Tibial nerve (tissue), 4 donors: ENCODE results near the gene GABRG3.

Source experiments
- EP300 ChIP-seq, 2 donors: sonication (generic); formaldehyde crosslinking; IDR thresholded peaks; one replicate each; pipeline ENCODE4 v1.6.1; 2017; ENCODE audit warnings: antibody characterized with exemption in 2 of 2, mild to moderate bottlenecking in 1 of 2
- POLR2A ChIP-seq, 2 donors: fragments of 450-650 bp; IDR thresholded peaks; one replicate each; pipeline ENCODE4 v1.6.1; 2017; ENCODE audit warnings: antibody characterized with exemption in 2 of 2, mild to moderate bottlenecking in 2 of 2, moderate library complexity in 2 of 2
- TF ChIP-seq, protein P1 (sequence below), 5 experiments: fragments of 200-600 bp in 3 of 5; fragments of 450-650 bp in 2 of 5; sonication (generic) in 3 of 5; IDR thresholded peaks; one replicate each; pipeline ENCODE4 v1.5.1; 2016 to 2019; ENCODE audit warnings: antibody characterized with exemption in 5 of 5, mild to moderate bottlenecking in 3 of 5, moderate library complexity in 2 of 5

DNA sequence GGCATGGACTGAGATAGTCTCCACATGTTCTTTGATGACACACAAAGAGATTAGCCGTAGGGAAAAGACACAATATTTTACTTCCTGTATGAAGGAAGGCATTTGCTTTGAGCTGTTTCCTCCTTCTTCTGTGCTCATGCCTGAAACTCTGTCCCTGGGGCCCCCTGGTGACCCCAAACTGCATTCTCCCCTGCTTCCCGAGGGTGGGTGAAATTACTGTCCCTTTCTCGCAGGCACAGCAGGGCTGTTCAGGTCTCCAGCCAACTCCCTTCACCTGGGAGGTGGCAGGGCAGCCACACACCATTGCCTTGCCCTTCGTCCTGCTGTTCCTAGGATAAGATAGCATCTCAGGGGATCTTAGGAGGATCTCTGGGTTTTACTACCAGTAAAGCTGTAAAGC is 79.2 kb downstream of the GABRG3 start:
- TF ChIP-seq, protein P1, sequence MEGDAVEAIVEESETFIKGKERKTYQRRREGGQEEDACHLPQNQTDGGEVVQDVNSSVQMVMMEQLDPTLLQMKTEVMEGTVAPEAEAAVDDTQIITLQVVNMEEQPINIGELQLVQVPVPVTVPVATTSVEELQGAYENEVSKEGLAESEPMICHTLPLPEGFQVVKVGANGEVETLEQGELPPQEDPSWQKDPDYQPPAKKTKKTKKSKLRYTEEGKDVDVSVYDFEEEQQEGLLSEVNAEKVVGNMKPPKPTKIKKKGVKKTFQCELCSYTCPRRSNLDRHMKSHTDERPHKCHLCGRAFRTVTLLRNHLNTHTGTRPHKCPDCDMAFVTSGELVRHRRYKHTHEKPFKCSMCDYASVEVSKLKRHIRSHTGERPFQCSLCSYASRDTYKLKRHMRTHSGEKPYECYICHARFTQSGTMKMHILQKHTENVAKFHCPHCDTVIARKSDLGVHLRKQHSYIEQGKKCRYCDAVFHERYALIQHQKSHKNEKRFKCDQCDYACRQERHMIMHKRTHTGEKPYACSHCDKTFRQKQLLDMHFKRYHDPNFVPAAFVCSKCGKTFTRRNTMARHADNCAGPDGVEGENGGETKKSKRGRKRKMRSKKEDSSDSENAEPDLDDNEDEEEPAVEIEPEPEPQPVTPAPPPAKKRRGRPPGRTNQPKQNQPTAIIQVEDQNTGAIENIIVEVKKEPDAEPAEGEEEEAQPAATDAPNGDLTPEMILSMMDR (IDR thresholded peaks at IDR 0.05): no peak
- TF ChIP-seq POLR2A (IDR thresholded peaks at IDR 0.05): no peak
- no peak for TF ChIP-seq EP300 (IDR thresholded peaks at IDR 0.05)
